Right hindlimb (tissue), 1 donor: ENCODE data around the gene TMSB15B.
"Not testable (repeated sequence)": the region's sequence is repeated elsewhere in the genome, so short reads cannot be mapped to it uniquely, and the experiment has no call there.

Experiments
- DNase-seq: peaks from one replicate; pipeline ENCODE4 v3.0.0-alpha.2; 2018

Gene TMSB15B

DNA sequence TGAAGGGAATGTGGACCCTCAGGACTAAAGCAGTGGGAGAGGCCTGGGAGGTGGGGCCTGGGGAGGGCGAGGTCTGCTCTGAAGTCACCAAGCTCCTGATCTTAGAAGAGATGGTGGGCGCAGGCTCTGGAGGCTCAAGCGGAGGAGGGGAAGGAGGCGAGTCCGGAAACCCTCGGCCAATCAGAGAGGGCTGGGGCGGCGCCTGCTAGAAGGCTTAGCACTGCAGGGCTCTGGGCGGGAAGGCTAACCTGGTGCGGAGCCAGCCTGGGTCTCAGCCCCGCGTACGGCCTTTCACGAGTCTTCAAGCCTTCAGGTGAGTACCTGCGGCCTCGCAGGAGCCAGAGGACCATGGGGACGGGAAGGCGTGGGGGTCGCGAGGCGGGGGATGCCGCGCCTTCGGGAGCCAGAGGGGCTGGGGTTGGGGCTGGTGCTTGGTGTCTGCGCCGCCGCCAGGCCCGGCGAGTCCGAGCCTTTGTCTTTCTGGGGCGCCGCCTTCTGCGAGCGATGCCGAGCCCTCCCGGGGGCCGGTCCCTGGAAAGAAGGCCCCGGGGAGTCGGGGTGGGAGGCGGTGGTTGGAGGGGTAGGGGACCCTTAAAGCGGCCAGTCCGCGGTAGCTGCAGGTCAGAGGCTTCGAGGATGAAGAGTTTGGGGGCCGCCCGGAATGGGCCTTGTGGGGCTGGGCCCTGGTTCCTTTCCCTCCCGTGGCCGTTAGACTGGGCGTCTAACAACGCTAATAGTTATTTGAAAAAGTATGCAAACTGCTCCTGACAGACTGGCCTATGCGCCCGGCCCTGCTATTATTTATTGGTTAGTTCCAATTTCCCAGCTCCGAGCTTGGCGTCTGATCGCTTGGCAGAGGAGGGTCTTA, at the start of gene TMSB15B:
Gene TMSB15B (plus strand): TSS at position 217 of the 868 bp plus-strand sequence.
- not testable (repeated sequence) for DNase-seq

DNA sequence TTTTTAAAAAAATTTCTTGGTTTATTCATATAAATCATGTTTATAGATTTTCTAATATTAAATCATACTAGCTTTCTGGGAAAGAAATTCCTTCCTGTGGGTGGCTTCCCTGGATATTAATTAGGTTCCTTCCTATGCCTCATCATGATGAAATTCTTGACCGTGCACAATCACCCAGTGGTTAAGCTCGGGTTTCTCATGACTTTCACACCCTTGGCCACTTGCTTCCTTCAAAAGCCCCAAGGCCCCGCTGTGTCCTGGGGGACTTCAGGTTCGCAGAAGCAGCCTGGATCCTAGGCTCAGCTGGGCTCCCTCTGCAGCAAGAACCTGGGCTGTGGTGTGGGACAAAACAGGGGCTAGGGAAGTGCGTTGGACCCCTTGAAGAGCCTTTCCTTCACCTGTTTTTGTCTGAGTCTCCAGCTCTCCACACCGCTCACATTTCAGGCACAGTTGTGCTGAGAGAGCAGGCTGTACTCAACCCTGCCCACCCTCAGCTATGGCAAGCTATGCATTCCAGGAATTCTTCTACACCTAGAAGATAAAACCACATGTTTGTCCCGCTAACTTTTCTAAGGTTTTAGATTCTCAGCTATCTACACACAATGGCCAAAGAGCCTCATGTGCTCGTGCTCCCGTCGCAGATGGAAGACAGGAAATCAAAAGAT, 48.9 kb upstream of the TMSB15B start:
- DNase-seq, result no peak

DNA sequence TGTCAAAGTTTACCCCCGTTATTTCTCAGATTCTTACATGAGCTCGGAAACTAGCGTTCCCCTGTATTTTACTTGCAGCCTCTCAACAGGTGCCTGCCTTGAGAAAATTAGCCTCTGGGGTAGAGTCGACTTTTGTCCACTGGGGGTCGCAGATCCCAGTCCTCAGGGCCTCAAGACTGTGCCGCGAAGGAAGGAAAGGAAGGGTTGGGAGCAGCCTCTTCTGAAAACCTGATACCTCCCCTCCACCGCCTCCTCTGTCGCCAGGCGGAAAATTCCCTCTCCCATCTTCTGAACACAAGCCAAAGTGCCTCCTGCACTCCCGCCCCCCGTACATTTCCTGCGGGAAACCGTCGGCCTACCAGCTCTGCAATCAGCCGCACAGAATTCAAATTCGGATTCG, 44.4 kb upstream of the TMSB15B start:
- DNase-seq, result peak; percentile 62

DNA sequence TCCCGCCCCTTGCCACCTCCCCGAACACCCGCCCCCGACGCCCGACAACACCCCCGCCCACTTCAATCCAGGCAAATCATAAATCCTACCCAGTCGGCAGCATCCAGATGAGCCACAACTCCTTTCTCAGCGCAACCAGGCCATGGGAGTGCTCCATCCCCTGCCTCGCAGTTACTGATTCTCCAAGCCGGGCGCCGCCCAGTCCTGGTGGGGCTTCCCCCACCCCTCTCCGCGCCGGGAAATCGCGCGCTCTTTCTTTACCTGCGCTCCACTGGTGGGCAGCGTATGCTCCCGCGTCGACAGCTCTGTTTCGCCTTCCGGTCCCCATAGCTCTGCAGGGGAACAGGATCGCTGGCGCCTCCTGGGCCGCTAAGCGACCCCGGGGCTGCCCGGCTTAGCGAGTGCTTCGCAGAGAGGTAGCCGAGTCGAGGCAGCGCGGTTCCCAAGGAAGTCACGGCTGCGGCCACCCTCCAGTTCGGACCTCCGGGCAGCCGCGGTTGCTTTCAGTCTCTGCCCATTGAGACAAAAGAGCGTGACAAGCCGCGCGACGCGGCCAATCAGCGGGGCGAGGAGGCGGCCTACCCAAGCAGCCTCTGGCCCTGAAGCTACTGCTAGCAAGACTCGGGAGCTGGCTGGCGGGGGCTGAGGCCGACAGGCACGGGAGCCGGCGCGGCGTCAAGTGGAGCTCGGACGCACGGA, 43.7 kb upstream of the TMSB15B start:
- peak; percentile 72 for DNase-seq

DNA sequence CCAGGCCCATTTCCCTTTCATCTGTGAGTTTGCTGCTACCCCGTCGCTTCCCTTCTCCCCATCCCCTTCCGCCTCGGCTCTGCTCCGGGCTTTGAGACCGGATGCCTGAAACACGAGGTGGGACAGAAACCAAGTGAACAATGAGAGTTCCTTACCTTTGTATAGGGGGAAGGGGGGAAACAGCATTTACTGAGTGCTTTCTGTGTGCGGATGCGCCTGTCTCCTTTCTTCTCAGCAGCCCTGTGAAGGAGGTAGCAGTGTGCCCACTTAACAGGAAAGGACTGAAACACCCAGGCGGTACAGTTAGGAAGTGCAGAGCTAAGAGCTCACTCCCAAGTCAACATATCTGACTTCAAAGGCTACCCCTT, 43.2 kb upstream of the TMSB15B start:
- no peak for DNase-seq

DNA sequence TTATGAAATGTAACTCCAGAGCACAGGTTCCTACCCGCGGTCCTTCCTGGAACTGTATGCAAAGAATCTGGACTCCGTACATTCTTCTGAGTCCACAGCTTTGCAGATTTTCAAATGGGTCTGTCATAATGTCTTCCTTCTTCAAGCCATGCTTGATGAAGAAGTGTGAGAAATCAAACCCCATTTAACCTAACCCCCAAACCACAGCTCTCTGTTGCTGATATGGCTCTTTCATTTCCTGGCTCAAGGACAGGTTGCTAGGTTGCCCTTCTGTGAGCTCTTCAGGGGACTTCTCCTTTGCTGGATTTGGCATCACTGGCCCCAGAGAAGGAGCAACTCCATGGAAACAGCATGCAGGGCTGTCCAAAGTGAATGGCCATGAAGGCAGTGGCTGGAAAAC, 41.9 kb upstream of the TMSB15B start:
- not testable (repeated sequence) for DNase-seq

DNA sequence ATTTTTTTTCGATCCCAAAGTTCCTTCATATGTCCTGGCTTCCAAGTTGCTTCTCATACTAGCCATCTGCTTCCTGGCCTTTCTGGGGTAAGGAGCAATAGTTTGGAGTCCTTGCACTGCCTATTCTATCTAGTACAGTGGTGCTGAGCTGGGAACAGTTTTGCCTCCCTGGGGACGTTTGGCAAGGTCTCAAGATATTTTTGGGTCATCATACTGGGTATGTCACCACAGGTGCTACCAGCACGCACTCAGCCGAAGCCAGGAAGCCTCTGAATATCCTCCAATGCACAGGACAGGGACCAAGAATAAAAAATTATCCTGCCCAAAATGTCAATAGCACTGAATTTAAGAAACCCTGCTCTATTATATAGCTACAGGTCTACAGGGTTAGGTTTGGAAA, 35.4 kb upstream of the TMSB15B start:
- no peak for DNase-seq

DNA sequence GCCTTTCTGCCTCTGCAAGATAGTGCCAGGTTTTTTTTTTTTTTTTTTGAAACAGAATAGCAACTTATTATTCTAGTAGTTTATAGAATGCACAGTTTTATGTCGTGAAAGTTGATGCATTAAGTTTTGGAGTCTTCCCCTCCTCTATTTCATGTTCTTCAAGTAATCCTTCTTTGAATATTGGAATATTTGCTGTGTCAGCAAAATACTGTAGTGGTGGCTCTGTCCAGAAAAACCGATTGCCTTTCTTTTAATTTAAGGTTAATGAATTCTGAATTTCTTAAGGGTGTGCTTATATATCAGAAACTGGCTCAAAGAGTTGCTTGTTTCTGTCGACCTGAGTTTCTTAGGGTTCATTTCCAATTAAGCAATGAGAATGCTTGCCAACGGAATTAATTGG, 34.8 kb upstream of the TMSB15B start:
- DNase-seq, result no peak

DNA sequence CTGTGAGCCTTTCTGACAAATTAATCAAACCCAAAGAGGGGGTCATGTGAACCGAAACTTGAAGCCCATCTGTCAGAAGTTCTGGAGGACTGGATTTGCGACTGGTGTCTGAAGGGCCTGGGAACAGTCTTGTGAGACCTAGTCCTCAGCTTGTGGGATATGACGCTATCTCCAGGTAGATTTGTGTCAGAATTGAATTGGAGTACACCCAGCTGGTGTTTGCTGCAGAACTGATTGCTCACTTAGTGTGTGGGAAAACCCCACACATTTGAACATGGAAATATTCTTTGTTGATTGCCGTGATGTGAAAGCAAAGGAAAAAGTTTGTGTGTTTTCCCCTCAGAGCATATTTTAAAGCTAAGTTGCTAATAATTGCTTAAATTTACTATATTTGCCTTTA, 30.3 kb upstream of the TMSB15B start:
- DNase-seq, result no peak

DNA sequence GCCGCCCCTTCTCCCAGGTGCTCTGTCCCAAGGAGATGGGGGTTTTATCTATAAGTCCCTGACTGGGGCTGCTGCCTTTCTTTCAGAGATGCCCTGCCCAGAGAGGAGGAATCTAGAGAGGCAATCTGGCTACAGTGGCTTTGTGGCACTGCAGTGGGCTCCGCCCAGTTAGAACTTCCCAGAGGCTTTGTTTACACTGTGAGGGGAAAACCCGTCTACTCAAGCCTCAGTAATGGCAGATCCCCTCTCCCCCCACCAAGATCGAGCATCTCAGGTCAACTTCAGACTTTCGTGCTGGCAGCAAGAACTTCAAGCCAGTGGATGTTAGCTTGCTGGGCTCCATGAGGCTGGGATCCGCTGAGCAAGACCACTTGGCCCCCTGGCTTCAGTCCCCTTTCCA, 22.2 kb upstream of the TMSB15B start:
- not testable (repeated sequence) for DNase-seq

DNA sequence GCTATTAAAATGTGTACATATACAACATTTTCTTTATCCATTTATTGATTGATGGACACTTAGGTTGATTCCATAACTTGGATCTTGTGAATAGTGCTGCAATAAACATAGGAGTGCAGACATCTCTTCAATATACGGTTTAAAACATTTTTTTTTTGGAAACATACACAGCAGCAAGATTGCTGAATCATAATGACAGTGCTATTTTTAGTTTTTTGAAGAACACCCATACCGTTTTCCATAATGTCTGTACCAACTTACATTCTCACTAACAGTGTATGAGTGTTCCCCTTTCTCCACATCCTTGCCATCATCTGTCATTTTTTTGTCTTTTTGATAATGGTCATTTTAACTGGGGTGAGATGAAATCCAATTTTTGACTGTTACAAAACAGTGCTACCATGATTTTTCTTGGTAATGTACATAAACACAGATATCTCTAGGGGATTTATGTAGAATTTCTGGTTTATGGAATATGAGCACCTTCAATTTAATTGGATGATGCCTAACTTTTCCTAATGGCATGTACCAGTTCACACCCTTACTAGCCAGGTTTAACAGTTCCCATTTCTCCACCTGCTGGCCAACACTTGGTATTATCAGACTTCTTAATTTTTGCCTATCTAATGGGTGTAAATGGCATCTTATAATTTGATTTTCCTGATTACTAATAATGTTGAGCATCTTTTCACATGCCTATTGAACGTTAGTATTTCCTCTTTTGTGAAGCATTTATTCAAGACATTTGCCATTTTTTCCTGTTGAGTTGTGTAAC, 21.0 kb upstream of the TMSB15B start:
- no peak for DNase-seq

DNA sequence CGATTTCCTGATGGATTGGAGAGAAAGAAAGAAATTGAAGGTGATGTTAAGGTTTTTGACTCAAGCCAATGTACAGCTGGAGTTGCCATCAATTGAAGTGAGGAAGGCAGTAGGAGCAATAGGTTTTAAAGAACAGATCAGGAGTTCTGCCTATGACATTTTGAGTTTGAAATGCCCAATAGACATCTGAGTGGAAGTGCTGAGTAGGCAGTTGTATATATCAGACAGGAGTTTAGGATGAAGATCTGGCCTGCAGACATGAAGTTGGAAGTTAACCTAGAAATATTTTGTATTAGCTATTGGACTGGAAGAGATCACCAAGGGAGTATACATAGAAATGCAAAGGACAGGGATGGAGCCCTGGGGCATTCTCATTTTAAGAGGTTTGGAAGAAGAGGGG, 12.9 kb upstream of the TMSB15B start:
- DNase-seq, result no peak

DNA sequence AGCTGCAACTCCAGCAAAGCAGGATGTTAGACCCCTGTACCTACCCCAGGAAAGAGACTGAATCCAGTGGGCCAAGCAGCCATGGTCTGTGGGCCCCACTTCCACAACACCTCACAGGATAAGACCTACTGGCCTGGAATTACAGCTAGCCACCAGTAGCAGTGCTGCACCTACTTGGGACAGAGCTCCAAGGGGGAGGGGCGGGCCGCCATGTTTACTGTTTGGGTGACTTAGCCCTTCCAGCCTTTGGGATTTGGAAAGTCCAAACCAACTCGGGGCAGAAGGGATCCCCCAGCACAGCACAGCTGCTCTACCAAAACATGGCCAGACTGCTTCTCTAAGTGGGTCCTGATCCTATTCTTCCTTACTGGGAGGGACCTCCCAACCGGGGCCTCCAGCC, 9.1 kb upstream of the TMSB15B start:
- DNase-seq, result no peak

DNA sequence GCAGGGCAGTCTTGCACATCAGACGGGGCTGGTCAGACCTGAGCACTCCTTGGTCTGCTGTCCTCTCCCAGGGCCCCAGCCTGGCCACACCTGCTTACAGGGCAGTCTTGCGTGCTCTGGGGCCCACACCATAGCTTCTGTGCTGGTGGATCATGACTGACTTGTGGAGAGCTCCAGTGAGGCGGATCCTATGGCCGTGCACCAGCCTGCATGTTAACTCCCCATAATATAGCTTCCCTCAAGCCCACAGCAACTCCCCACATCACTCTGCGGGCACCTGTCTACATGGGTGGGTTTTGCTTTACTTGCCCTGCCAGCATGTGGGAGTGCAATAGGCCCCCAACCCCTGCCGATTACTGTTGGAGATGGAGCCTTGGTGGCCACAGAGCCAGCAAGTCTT, 8.2 kb upstream of the TMSB15B start:
- no peak for DNase-seq

DNA sequence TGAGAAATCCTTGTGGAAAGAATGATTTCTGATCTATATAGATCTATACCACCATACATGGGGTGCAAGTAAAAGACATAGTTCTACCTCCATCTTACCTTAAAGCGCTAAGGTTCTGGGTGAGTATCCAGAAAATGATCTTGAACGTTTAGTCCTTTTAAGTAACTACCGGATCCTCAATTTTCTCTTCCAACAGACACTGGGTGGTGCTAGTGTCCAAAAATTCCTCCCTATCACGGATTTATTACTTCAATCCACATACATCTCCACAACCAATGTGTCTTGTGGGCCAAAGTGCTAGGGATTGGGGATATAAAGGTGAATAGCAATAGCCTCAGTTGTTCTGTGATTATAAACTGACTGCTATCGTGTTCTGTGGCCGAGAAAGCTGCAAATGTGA, 1.8 kb upstream of the TMSB15B start:
- not testable (repeated sequence) for DNase-seq

DNA sequence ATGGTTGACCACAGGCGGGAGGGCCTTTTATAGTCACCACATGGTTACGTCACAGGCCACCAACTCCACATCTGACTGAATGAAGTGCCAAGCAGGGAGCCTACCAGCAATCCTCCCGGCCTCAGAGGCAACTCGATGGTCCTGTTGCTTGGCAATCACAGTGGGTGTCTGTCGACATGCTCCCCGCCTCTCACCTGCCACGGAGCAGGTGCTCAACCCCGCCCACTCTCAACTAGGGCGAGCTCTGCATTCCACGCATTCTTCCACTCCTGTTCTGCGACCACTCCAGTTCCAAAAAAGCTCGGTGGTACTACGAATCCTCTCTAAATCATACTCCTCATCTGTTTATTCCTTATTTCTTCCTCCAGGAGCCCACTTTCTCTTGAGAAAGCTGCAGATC, 21.1 kb downstream of the TMSB15B start:
- not testable (repeated sequence) for DNase-seq

DNA sequence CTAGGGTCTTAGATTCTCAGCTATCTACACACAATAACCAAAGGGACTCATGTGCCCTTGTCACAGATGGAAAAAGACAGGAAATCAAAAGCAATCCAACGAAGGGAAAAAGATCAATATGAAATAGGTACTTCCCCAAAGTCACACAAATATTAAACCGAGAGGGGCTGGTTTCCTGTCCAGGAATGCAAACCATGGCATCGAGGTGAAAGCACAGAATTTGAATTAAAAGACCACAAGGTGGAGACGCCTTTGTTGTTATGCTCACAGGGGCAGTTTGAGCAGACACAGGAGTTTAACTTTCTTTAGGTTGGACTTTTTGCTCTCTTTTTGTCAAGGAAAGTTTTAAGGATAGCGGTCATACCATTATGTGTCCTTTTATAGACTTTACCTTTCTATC, 36.8 kb downstream of the TMSB15B start:
- no peak for DNase-seq

DNA sequence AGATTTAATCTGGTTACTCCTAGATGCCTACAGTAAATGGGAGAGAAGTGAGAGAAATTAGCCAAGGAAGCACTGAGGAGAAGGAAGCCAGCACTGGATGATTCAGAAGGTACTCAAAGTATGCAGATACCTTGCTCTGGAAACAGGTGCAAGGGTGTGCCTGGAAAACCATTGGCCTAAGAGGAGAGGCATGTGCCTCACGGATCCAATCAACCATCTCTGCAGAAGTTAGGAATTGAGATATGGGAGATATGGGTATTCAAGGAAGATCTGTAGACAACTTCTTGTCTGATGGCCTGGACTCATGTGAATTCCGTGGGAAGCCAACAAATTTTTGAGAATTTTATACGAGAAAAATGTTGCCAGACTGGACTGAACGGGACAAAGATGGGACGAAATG, 46.4 kb downstream of the TMSB15B start:
- no peak for DNase-seq

DNA sequence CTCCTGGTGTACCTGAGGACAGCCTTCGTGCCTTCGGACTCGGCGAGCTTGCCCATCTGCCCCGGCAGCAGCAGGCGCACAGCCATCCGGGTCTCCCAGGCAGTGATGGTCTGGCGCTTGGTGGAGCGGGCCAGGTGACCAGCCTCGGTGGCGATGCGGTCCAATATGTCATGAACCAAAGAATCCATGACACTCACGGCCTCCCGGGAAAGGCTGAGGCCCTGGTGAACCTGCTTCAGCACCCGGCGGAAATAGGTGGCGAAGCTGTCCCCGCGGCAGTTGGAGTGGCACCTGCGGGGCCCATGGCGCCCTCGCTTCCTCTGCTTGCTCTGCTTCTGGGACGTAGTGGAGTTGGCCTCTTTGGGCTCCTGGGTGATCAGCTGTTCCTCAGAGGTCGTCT, 50.7 kb downstream of the TMSB15B start:
- no peak for DNase-seq

DNA sequence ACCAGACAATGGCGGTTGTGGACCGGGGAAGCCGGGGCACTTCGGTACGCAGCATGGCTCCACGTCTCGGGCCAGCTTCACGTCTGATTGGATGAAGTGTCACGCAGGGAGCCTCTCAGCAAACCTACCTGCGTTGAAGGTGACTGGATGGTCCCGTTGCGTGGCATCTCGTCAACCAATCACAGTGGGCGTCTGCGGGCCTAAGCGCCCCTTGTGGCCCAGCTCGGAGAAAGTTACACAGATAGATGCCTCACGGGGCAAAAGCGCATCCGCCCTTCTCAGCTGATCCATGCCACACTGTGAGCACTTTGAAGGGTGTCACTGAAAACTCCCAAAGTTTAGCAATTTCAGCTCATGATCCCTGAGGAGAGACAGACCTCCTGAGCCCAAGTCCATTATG, 51.2 kb downstream of the TMSB15B start, which contains the start of gene H2BW1:
Gene H2BW1 (minus strand): TSS at position 103 of the 400 bp plus-strand sequence. CDS start 132 bp downstream, outside the sequence.
- no peak for DNase-seq

DNA sequence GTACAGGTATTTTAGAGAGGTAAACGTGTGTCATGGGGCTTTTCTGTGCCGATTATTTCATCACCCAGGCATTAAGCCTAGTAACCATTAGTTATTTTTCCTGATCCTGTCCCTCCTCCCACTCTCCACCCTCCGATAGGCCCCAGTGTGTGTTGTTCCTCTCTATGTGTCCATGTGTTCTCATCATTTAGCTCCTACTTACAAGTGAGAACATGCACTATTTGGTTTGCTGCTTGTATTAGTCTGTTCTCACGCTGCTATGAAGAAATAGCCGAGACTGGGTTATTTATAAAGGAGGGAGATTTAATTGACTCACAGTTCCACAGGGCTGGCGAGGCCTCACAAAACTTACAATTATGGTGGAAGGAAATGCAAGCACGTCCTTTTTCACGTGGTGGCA, 53.1 kb downstream of the TMSB15B start:
- DNase-seq, result not testable (repeated sequence)
